HG02678 (cell line): ENCODE results near the gene CDK11A.

Experiments
- ATAC-seq: cut with Tn5 transposase; IDR thresholded peaks from one replicate; pipeline ENCODE4 v1.9.1; 2021; ENCODE audit warnings: mild to moderate bottlenecking, moderate library complexity; ENCODE audit not compliant: unreplicated experiment

Gene CDK11A

DNA sequence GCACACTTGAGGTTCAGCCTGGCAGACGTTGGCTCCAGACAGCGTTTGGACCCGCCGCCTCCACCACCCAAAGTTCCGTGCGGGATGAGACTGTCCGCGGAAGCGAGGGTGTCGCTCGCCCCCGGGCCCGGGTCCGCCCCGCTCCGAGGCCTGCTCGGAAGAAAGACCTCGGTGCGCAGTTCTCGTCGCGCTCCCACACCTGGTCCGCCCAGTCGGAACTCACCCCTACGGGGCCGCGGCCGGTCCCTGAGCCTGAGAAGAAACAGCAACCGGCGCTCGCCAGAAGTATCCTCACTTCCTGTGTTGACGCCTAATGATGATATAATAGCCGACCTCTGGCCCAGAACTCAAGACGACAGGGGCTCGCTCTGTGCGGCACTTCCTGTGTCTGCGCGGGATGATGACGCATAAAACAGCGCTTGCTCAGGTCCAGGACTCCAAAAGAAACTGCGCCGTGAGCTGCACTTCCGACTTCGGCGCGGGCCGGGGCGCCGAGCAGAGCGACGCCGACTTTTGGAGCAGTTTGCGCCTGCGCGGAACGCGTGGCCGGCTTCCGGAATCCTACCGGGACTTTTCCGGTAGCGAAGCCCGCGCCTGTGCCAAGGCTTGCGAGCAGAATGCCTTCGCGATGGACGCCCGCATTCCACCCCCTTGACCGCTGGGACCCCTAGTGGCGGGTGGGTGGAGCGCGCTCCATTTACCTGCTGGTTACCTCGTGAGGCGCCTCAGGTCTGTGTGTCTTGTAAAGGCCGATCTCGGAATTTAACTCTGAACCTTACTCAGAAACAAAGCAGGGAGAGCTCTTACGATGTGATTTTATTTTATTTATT is at the start of gene CDK11A:
CDK11A (minus strand) TSS at position 323 of the 830 bp plus-strand sequence. CDS start 1,539 bp downstream, outside the sequence.
- ATAC-seq: peak; percentile 93

DNA sequence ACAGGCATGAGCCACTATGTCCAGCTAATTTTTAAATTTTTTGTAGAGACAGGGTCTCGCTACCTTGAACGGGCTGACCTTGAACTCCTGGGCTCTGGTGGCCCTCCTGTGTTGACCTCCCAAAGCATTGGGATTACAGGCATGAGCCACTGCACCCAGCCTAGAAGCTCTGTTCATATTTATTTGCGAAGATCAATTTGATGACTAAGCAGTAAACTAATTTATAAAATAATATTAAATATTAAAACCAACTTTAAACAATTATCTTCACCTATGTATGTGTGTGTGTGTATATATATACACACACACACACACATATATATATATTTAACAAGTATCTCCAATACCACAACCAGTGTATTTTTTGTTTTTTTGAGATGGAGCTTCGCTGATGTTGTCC is 49.7 kb upstream of the CDK11A start:
- ATAC-seq: no peak

DNA sequence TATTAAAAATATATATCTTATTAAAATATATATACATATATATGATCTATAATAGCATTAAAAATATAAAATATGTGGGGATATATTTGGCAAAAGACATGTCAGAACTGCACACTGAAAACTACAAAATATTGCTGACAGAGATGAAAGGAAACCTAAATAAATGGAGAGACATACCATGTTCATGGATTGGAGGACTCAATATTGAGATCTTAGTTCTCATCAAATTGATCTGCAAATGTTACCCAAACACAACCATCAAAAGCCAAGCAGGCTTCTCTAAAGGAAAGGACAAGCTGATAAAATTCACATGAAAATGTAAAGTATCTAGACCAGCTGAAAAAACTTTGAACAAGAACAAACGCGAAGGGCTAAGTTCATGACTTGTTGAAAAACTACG is 46.9 kb upstream of the CDK11A start:
- ATAC-seq: no peak

DNA sequence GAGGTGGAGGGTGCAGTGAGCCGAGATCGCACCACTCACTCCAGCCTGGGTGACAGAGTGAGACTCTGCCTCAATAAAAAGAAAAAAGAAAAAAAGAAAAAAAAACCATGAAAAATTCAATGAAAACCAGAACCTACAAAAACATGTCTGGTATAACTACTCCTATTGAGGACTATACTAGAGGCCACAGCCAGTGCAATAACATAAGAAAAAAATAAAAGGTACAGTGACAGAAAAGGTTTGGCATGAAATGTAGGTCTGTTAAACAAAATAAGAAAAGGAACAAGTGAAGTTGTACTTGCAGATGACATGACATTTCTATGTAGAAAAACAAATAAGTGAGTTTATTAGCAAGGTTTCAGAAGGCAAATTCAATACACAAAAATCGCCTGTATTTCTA is 45.9 kb upstream of the CDK11A start:
- no peak for ATAC-seq

DNA sequence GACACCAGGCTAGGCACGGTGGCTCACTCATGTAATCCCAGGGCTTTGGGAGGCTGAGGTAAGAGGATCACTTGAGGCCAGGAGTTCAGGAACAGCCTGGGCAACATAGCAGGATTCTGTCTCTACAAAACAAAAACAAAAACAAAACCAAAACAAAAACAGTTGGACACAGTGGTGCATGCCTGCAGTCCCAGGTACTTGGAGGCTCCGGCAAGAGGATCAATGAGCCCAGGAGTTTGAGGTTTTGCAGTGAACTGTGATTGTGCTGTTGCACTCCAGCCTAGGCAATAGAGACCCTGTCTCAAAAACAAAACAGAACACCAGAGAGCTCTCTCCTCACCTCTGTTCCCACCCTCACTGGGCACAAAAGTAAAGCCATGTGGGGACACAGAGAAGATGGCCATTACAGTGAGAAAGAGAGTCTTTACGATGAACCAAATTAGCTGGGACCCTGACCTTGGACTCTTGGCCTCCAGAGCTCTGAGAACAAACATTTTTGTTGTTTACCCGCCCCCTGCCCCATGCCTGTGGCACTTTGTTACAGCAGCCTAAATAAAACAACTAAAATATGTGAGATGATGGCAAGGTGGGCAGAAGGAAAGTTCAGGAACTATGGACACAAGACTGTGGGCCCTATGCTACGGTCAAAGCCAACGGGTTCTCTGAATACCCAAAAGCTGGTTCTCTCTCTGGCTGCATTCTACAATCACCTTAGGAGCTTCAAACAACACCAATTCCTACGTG is 44.3 kb upstream of the CDK11A start:
- ATAC-seq: no peak

DNA sequence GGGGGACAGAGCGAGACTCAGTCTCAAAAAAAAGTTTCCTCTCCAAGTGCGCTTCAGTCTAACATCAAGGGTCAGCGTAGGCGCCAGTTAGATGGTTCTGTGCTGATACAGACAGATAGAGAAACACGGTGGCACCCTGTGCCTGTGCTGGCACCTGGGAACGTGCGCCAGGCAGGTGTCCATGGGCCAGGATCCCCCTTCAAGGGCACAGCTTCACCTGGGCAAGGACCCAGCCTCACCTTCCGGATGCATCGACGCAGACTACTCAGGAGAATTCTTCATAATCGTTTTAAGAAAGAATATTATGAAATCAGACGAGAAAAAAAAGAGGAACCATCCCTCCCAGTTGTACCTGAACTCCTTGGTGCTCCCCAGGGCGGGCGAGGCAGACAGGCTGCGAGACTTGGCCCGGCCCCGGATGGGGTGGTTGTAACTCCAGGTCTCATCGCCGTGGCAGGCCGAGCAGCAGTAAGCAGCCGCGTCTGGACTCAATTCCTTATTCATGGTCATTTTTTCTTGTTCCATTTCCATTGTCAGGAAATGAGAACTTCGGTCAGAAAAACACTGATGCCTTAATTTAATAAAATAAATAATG is 40.8 kb upstream of the CDK11A start:
- no peak for ATAC-seq

DNA sequence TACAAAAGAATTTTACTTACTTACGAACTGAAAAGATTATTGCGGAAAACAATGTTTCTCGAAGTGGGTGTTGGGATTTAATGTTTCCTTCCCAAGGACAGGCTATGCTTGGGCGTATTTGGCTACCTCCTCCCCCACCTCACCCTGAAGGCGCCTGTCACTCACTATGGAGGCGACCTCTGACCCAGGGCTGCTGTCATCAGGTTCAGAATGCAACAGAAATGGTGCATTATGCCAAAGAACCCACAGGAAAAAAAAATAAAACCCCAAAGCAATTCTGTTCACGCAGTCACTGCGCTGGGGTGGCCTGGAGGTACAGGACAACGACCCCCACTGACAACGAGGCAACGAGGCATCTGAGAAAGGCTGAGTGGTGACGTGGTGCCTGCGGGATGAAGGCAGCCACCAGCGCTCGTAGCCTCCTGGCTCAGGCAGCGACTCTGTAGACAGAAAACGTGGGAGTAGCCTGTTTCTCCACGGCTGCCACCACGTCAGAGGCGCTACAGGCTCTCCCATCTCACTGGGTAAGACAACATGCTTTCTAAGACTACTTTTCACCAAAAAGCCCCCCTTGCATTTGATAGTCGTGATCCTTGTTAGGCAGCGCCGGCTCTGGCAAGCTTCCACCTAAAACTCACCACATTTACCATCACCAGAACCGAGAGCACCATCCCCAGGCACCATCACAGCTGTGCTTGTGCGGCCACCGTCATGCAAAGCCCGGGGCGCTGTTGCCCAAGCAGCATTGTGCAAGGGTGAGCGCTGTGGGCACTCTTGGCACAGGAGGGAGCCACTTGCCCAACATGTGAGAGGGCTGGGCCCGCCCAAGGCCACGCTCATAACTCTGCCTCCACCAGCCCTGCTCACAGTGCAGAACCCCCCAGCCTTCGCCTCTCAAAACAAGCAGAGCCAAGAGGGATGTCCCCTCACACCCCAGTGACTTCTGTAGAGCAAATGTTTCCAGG is 39.8 kb upstream of the CDK11A start:
- ATAC-seq: no peak

DNA sequence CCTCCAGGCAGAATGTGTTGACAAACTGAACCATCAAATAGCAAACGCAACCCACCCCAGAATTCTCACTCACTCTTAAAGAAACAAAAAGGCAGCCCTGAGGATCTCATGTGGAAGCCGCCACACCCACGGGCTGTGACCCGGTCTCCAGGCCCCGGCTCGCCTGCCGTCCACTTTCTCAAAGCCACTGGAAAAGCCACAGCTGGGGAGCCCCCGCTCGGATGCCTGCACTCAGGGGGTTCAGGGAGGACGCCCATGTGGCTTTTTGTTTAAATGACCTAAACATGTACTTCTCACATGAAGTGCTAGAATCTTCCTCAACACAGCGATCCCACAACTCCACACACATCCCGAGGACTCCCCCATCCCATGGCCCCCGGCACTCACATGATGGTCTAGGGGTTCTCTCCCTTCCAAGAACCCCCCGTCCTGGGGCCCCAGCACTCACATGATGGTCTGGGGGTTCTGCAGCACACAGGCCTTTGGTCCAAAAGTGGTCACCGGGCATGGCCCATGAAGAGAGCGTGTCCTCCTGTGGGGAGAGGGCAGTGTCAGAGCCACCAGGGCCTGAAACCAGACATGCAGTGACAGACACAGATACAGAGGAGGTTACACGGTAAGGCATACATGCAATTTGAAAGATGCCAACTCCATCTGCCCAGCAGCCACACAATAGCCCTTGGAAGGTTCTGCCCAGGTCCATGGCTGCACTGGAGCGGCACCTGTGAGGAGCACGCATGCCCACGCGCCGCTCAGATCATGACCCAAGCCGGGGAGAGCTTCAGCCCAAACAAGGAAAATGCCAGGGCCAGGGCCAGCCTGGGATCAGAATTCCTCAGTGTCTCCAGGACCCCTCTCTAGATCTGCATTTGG is 37.6 kb upstream of the CDK11A start:
- ATAC-seq: no peak

DNA sequence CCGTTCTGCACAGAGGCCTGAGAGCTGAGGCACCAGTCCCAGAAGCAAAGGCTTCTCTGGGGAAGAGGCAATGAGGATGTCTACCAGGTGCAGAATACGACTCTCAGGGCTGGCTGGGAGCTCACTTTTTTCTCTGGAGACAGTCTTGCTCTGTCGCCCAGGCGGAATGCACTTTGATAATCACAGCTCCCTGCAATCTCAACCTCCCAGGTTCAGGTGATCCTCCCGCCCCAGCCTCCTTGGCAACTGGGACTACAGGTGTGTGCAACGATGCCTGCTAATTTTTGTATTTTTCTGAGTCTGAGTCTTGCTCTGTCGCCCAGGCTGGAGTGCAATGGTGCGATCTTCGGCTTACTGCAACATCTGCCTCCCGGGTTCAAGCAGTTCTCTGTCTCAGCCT is 36.6 kb upstream of the CDK11A start:
- no peak for ATAC-seq

DNA sequence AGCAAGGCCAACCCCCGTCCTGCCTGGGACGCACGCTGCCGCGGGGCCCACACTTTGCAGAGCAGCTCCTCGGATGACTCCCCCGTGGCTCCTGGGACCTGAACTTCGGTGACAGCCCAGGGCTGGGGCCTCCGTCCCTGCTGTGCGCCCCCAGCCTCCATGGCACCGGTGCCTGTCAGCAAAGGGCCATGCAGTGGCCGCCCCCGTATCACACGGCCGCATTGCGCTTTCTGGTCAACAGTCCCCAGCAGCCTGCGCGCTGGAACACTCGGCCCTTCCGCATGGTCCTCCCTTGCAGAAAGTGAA is 36.1 kb upstream of the CDK11A start:
- no peak for ATAC-seq

DNA sequence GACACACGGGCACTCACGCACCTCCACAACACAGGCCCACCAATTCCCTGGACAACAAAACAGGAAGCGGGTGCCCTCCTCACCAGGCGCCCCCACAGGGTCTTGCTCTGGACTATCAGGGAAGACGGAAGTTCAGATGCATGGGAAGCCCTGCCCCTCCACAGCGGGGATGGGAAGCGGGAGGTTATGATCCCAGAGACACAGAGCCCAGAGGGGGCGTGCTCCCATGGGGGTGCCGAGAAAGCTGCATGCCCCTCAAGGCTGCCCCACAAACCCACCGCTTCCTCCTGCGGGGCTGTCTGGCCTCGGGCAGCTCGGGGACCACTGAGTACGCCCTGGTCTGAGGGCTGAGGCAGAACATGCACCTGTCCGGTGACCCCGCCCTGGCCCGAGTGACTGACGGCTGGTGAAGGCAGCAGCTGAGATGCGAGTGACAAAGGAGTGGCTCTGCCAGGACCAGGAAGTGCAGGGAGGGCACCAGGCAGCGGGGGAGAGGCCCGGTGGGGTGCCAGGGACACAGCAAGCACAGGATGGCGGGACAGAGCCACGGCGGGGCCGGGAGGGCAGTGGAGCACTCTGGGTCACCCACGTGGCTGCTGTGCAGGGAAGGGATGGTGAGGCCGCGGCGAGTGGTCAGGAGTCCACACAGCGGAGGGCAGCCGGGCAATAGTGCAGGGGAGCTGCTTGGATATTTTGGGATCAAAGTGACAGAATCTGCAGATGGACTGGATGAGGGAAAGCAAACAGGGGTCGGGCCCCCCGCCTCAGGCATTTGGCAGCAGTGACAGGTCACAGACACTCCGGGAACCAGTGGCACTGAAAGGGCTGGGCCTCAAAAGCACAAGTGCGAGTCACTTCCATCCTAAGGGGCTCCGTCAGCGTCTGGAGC is 35.5 kb upstream of the CDK11A start:
- ATAC-seq: no peak

DNA sequence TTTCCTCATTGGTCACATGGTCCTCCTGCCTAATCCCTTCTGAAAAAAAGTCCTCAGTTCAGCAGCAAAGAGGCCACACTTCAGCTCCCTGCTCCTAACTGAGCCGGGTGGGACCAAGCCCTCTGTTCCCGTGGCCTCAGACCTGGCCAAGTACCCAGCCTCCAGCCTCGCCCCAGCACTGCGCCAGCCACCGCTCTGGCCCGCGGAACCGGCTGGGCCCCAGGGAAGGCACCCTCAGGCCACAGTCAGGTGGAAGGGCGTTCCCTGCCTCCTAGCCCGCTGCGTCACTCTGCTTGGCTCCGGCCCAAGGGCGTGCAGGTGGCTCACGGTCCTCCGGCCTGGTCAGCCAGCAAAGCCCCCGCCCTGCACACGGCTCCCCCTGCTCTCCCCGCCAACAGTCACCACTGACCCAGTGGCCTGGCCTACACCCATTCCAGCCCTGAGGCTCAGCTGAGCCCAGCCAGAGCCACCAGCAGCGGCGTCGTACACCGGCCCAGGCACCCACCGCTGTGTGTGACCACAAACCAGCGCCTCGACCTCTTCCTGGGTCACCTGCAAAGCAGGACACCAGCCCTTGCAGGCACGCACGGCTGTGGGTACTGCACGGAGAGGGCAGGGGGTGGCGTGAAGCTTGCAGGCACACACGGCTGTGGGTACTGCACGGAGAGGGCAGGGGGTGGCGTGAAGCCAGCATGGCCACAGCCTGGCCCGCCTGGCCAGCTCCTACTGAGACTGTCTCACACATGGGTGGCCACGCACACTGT is 34.7 kb upstream of the CDK11A start:
- ATAC-seq: no peak

DNA sequence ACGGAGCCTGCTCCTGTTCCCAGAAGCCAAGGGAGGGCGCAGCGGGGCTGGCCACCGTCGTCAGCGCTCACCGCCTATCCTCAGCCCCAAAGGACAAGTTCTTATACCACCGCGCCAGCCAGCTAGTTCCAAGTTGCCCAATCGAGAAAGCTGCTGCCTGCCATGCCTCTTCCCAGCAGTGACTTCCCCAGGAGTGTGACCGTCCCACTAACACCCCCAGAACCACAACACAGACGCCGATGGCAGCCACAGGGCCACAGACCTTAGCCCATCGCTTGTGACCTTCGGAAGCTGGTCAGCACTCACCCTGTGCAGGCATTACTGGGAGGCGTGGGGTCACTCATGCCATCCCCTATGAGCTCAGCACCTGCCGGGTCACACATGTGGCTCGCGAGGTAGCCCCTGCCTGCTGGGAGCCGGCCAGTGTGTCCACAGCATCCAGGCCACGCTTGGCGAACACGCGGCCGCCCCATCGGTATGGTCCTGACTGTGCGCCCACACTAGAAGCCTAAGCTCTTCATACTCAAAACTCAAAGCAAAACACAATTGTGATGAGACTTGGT is 34.0 kb upstream of the CDK11A start:
- ATAC-seq: no peak

DNA sequence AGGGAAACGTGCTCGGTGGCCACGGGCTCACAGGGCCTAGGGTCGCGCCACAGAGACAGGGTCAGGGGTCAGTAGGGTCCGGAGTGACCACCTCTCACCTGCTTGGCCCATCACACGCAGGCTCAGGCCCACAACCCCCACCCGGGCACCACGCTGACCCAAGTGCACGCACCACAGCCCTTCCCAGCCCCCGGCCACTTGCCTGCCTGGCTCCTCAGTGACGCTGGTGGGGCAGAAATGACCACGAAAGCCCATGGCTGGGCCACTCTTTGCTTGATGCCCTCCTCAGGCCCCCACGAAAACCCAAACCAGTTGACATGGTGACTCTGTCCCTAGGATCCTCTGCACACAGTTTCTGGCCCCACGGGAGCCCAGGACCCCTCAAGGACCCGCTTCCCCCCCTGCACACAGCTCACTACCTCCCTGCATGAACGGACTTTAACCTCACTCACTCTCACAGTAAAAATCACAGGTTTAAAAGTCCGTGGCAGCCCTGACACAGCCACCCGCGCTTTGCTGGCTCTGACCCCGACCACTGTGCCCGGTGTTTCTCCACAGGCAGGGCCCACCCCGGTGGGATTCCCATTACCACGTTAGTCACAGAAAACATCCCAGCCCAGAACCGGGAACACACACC is 33.4 kb upstream of the CDK11A start:
- ATAC-seq: no peak

DNA sequence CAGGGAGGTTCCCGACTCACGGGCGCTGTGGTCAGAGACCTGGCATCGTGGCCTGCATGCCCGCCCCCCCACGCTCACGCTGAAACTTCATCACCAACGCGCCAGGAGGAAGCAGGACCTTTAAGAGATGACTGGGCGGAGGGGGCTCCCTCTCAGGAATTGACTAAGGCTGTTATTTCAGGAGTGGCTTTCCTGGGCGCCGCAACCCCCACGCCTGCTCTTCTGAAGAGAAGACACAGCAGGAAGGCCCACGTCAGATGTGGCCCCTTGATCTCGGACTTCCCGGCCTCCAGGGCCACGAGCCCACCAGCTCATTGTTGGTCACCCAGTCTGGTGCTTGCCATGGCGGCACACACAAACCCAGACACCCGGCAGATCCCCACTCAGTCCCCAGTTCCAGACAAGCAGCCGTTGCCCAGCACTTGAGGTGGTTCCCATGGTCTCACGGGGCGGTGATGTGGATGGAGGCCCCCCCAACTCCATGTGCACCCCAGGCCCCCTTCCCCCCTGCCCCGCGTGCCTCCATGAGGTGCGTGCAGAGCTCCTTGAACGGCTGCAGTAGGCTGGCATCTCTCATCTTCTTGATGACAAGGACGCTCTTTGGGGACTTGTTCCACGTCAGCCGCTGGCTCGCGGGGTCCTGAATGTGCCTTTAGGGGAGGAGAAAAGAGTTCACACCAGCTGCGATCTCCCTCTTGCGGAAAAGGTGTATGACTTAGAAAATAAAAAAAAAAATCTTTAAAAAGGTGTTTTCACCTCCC is 32.7 kb upstream of the CDK11A start:
- no peak for ATAC-seq

DNA sequence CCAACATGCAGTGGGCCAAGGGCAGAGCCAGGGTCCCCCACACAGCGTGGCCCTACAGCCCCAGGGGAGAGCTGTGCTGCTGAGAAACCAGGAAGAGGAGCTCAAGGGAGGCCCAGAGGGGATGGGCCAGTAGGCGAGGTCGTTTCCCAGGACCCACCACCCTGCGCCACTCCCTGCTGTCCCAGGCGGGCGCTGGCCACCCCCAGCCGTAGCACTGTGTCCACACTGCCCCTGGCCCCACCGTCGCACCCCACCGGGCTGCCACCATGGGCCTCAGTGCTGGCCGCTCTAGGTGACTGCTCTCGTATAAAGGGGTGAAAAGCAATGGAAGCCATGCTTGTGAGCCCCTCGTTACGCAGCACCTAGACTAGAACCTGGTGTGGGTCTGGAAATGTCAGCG is 31.7 kb upstream of the CDK11A start:
- ATAC-seq: no peak

DNA sequence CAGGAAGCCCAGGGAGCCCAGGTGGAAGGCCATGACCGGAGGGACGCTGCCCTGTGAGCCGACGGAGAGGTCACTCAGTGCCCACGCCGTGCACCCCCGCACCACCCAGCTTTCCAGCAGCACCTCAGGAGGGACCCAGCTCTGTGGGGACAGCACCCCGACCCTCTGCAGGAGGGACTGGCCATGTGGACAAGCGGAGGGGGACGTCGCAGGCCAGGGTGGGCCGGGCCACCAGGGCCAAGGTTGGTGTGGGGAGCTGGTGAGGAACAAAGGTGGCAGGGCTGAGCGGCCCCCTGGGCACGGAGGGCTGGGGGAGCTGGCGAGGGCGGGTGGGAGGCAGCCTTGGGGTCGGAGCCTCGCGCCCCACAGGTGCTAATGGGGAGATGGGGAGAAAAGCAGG is 31.3 kb upstream of the CDK11A start:
- no peak for ATAC-seq
